Mesenteric fat pad (tissue), 1 donor: ENCODE results near the gene ROCK1. TPM values are rescaled to one million over a fixed set of nuclear protein-coding genes. Genes with fewer than 3 reads are reported as not detected.

ENCODE experiments used
- DNase-seq: peaks from one replicate; pipeline ENCODE4 v3.0.0-alpha.2; 2020; ENCODE audit warnings: low spot score
- total RNA-seq: library from RNA; stranded (reverse); fragmentation: NEBNext Ultra II Directional; extraction: Animal tissue kit (Norgen Biotek cat#: 25700); gene quantifications from one replicate; pipeline ENCODE4 v1.2.1, GENCODE V29; 2021
- donor health status: DM: yes; HTN: yes; CAD: no.

Gene ROCK1
- total RNA-seq, 1 donor from 2014 or later: 61.8 TPM

DNA sequence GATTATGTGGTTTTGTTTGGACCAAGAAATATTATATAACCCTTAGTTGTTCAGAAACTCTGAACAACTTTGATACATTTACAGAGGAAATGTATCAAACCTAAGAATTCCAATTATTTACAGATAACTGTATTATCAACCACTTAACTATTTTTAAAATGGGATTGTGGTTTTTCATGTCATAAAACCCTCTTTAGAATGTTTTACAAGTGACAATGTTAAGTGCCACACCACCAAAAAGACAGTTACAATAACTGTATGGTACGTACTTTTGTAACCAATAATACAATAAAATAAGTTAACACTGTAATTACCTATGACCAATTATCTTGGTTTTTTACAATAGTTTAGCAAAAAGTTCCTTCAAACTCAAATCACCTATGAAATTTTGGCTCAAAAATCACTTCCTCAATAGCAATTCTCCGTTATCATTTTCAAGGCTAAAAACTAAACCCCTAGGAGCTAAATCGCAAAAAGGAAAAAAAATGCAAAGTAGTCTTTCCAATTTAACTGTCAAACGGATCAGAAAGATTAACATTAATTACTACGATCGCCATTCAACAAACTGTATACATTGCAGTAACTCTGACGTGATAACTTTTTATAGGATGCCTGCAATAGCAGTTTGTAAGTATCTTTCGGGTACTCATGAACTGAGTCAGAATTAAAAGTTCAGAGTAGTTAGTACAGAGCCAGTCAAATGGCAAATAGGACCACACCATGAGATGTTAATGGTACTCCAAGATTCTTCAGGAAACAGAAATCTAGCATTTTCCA is 1.5 kb downstream of the ROCK1 start:
- no peak for DNase-seq

DNA sequence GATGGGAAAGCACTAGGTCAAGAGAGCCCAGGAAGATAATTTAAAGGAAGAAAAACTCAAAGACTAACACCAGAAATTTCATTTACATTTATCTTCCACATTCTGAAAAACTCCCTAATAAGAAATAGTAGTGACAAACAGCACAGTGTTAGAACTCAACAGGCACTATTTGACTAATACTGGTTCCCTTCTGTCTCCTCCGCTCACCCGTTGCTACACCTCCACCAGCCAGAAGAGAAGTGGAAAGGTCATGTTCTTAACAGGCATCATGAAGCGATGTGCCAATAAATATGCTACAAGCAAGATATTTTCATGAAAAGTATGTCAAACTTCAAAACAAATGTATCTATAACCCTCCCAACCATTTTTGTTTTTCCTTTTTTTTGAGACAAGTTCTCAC is 5.7 kb downstream of the ROCK1 start:
- no peak for DNase-seq

DNA sequence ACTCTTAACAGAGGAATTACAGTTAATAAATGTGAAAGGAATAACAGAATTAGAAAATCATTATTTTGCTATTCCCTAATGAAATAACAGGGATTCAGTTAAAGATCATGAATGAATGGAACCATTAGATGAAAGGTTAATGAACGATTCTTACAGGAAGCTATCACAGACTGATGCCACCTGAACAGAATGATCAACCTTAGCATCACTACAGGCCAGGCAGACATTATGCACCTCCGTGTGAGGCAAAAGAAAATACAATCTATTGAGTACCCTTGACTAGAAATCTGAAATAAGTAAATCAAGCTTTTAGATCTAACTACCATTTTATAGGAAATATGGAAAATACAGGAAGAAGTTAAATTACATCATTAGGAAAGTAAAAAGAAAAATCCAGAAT is 10.4 kb downstream of the ROCK1 start:
- DNase-seq: no peak

DNA sequence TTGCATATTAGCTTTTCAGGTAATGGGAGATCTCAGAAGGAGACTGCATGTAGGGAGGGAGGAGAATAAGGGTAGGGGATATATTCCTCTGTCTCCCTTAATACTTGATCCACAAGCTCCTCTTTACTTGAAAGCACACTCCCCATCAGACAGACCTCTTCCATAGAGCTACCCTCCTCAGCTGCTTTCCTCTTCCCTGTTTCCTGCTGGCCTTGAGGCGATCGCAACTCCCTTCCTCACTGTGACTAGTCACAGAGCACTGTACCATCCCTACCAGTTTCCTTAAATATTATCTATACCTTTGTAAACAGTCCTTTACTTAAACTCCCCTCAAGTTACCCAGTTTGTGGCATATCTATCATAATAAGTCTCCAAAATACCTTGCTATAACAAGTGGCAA is 10.9 kb downstream of the ROCK1 start:
- DNase-seq: no peak

DNA sequence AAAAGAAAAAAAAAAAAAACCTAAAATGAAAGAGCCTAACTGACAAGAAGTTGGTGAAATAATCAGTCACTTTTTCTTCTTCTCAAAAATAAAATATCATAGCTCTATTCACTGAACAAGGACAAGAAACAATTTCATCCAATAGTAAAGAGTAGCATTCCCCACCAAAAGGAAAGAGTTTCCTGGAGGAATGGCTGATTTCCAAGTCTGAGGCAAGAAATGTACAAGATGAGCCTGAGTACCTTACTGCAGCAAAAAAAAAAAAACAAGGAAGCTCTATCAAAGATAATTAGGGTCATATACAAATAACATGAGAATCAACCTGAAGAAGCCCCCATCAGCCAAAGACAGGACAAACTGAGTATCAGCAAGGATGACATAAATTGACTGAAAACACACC is 11.5 kb downstream of the ROCK1 start:
- DNase-seq: no peak

DNA sequence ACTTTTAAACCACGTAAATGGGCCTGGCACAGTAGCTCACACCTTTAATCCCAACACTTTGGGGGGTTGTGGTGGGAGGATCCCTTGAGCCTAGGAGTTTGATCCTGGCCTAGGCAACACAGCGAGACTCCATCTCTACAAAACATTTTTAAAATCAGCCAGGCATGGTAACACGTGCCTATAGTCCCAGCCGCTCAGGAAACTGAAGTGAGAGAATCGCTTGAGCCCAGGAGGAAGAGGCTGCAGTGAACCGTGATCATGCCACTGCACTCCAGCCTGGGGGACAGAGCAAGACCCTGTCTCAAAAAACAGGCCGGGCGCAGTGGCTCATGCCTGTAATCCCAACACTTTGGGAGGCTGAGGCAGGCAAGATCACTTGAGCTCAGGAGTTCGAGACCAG is 12.2 kb downstream of the ROCK1 start:
- no peak for DNase-seq

DNA sequence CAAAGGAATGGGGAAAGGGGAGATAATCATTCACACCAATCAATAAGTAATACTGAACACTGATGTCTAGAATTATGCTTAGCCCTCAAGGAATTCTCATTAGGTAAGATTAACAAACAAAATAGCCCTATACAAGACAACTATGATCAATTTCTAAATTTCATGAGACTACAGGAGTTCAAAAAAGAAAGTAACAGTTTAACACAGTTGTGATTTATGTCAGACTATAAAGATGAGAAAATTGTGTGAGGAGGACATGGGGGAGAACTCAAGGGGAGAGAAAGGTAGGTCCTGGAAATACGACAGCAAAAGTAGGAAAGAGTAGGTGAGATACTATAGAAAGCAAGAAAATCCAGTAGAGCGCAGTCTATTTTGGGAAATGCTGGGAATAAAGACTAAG is 14.9 kb downstream of the ROCK1 start:
- no peak for DNase-seq

DNA sequence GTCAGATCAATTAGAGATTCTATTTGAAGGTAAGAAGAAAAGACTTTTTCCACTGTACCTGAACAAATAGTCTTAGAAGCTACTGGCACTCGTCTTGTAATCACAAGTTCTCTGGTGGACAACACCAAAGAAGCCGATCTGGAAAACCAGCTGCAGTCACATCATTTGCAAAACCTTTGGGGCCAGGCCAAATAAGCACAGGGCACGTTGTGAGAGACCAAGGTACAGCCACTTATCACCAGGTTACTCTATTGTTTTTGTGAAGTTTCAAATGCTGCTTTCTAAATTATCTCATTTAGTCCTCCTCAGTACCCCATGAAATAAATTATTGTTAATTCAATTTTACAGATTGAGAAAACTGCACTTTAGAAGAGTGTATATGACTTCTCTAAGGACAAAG is 18.5 kb downstream of the ROCK1 start:
- DNase-seq: no peak

DNA sequence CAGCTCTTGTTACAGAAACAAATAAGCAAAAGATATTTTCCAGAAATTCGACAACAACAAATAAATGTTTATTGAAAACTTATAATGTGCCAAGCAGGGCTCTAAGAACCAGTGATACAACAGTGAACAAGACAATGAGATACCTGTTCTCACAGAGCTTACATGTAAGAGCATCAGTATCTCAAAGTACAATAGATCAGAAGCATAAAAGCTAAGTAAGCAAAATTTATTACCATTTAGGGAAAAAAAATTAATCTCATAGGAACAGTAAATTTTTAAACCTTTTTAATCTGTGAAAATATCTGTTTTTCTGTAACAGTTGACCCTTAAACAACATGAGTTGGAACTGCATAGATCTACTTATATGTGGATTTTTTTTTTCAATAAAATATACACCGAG is 20.9 kb downstream of the ROCK1 start:
- DNase-seq: no peak

DNA sequence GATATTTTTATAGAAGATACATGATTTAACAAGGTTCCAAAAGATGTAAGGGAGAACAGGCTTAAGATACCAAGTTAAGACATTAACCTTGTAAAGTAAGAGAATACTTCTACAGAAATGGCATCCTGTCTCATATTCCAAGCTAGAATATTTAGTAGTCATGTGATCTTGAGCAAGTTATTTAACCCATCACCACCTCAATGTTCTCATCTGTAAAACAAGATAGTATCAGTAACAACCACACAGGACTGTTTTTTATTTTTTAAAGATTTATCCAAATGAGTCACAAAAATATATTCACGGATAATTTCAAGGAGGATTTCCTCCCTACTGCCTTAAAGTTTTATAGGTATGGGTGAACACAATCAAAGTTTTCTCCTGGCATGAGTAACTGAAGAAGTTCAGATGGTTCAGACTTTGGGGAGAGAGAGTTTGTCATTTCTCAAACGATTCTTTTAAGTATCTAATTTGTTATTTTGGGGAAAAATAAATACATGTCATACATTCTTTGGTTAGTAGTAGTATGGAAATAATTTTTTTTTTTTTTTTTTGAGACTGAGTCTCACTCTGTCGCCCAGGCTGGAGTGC is 25.9 kb downstream of the ROCK1 start:
- no peak for DNase-seq

DNA sequence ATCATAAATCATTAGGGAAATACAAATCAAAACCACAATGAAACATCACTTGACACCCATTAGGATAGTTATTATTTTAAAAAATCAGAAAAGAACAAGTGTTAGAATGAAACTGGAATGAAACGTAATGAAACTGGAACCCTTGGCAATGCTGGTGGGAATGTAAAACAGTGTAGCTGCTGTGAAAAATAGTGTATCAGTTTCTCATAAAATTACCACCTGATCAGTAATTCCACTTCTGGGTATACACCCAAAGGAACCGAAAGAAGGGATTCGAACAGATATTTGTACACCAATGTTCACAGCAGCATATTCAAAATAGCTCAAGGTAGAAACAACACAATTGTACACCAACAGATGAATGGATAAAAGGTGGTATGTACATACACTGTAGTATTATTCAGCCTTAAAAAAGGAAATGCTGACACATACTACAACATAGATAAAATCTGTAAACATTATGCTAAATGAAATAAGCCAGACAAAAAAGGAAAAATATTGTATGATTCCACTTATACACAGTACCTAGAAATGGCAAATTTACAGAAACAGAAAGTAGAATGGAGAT is 27.0 kb downstream of the ROCK1 start:
- DNase-seq: no peak

DNA sequence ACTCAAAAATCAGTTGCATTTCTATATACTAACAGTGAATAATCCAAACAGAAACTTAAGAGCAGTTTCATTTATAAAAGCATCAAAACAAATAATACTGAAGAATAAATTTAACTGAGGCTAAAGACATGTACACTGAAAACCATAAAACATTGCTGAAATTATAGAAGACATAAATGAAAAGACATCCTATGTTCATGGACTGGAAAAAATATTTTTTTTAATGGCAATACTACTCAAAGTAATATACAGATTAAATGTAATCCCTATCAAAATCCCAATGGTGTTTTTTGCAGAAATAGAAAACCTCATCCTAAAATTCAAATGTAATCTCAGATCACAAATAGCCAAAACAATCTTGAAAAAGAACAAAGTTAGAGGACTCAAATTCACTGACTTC is 28.6 kb downstream of the ROCK1 start:
- DNase-seq: no peak

DNA sequence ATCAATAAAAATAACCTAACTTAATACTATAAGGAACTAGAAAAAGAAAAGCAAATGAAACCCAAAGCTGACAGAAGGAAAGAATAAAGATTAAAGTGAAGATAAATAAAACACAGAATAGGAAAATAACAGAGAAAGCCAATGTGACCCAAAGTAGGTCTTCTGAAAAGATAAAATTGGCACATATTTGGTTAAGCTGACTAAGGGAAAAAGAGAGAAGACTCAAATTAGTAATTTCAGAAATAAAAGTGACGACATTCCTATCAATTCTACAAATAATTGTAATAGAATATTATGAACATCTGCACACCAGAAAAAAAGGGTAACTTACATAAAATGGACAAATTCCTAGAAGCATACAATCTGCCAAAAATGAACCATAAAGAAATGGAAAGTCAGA is 30.2 kb downstream of the ROCK1 start:
- no peak for DNase-seq

DNA sequence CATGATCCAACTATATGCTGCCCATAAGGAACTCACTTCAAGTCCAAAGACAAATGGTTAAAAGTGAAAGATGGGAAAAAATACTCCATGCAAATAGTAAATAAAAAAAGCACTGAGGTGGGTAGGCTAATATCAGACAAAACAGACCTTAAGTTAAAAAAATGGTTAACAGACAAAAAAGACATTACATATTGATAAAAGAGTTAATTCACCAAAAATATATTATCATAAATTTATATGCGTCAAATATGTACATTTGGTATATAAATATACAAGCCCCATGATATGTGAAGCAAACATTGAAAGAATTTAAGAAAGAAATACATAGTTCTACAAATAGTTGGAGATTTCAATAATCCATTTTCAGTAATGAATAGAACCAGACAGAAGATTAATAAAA is 31.0 kb downstream of the ROCK1 start:
- DNase-seq: no peak

DNA sequence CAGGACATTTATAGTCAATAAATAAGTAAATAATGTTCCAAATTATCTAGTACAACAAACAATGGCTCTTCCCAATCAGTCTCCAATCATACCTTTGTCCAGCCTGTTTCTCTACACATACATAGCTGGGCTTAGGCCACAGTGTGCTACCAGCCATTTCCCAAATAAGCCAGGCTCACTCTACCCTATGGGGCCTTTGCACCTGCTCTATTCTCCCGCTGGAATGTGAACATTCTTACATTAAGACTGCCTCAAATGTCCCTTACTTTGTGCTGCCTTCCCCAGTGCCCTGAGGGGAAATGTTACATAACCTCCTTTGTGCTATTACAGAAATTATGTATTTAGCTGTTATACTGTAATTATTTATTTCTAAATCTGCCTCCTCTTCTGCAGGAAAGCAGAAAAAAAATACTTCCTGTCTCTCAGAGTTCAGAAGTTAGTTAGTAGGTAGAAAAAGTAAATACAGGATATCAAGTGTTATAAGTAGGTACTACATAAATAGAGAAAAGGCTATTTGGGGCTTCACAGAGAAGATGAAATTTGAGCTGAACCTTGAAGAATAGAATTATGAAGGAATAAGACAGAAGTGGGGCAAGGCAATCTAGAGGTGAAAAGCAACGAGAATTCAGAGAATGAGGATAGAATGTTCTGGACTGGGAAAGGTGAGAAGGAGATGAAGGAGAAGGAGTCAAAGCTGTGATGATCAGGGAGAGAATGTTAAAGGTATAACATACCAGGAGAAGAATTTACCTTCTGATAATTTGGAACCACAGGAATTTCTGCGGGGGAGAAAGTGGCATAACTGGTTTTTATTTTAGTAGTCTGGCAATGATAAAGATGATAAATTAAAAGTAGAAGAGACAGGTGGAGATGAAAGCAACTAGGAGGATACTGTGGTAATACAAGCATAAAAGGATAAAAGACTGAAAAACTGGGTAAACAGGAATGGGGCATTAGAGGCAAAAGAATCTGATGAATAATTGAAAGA is 37.0 kb downstream of the ROCK1 start:
- no peak for DNase-seq

DNA sequence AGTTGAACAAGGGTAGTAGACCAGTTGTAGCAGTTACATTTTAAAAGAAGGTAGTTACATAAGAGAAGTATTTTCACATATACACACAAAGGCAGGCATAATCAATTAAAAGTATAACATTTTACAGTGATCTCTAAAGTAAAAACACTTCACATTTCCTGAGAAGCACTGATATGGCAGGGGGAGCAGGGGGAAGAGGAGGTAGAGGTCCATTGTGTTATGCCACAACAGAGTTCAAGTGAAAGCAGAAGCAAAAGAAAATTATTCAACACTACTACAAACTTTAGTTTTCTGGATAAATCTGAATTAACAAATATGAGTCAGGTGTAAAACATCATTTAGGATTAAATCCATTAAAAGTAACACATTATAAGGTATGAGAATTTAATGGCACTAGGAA is 38.4 kb downstream of the ROCK1 start:
- no peak for DNase-seq

DNA sequence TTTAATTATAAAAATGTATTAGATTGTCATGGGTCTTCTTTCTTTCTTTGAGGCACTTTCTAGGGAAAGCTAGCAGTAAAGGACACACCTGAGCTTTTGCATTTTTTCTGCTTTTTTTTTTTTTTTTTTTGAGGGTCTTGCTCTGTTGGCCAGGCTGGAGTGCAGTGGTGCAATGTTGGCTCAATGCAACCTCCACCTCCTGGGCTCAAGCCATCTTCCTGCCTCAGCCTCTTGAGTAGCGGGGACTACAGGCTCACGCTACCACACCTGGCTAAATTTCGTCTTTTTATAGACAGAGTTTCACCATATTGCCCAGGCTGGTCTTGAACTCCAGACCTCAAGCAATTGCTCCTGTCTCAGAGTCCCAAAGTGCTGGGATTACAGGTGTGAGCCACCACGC is 40.5 kb downstream of the ROCK1 start:
- DNase-seq: no peak

DNA sequence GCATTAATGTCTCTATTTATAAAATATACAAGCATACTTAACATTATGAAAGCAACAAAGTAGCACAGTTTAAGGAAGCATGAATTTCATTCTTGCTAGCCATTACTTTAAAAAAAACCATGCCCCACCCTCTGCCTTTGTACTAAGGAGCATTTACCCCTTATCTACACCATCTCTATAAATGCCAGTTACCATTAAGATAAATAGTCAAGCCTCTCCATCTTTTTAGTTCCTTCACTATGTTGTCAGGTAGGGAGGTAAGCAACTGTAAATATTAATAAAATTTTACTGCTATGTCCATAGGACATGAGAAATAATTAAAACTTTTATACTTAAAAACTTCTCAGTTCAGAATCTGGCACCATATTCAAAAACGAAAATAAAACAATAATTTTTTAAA is 42.1 kb downstream of the ROCK1 start:
- DNase-seq: no peak

DNA sequence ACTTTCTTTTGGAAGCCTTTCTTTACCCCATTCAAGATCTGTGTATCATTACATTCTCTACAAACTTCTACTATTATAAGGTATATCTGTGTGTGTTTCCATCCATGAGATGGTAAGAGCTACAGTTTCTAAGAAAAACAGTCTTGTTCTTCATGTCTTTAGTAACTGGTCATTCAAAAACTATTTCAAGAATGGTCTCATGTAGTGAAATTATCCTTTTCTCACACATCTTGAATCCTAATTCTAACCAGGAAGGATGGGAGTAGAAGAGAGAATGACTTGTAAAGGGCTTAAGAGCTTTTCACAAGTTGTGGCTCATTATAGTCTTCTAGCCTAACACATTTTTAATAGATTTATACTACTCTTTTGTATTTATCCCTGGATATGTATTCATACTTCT is 47.3 kb downstream of the ROCK1 start:
- no peak for DNase-seq

DNA sequence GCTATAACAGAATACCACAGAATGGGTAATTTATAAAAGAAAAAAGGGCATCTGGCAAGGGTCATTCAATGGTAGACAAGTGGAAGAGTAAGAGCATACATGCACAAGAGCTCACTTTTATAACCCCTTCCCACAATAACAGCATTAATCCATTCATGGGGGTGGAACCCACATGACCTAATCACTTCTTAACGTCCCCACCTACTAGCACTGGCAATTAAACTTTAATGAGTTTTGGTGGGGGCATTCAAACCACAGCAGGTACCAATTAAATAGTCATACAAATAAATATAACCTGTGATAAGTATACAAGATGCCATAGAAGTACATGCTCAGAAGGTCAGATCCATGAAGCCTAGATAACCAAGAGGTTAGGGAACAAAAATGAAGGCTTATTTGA is 48.6 kb downstream of the ROCK1 start:
- no peak for DNase-seq

DNA sequence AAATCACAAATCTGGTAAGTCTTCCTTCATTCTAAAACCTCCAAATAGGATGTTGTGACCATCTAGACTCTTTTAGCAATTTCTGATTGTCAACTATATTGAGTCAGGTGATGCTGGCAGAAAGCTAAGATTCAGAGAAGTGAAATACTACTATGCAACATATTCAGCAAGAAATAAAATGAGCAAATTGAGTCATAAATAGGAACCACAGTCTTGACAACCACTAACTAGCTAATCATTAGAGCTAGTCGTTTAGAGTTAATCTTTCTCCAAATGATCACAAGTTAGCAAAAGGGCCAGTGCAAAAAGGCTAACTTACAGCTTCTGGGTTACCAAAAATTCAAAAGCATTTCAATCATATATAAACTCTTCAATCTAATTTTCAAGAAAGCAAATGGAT is 54.5 kb downstream of the ROCK1 start:
- DNase-seq: no peak

DNA sequence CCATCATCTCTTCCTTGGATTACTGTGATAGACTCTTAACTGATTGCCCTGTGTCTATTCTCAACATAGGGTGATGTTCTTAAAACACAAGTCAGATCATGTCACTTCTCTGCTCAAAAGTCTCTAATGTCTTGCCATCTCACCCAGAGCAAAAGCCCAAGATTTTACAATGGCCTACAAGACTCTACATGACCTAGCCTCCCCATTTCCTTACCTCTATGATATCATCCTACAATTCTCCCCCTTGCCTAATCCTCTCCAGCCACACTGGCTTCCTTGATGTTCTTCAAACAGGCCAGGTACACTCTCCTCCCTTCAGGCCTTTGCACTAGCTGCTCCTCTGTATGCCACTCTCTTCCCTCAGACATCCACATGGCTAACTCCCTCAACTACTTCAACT is 55.1 kb downstream of the ROCK1 start:
- DNase-seq: no peak
